ENCODE results near the gene ZNF394. TPM values are rescaled to one million over a fixed set of nuclear protein-coding genes. Genes with fewer than 3 reads are reported as not detected.

Gene ZNF394
- total and polyA plus RNA-seq, 9 of the 15 experiments (the other 6 are each of a cell fraction or from before 2014, with no cell fraction given): 2.9 to 32.2 (median 24.2) TPM

GRCh38 chr7:99504281-99504602 lies 4.2 kb upstream of the ZNF394 start (continued):
- TF ChIP-seq ZNF253 (CRISPR knock-in tag; conservative IDR thresholded peaks at IDR 0.05) (no peak), RREB1 (CRISPR knock-in tag; IDR thresholded peaks at IDR 0.05) (no peak), GATAD2B (IDR thresholded peaks at IDR 0.05; ENCODE audit: borderline replicate concordance) (no peak), ZNF282 (CRISPR knock-in tag; IDR thresholded peaks at IDR 0.05) (no peak), POLR2A (conservative IDR thresholded peaks at IDR 0.05) (no peak), NFYB (IDR thresholded peaks at IDR 0.05; ENCODE audit: extremely low read depth, insufficient read length) (peak; percentile 69), PHB (CRISPR knock-in tag; IDR thresholded peaks at IDR 0.05) (peak; percentile 27; the same call in 1 of the 2 replicates), ZNF586 (CRISPR knock-in tag; conservative IDR thresholded peaks at IDR 0.05) (no peak), HES1 (IDR thresholded peaks at IDR 0.05; ENCODE audit: low read depth) (no peak), FOXP1 (CRISPR knock-in tag; IDR thresholded peaks at IDR 0.05) (no peak), TAF7 (tag; IDR thresholded peaks at IDR 0.05) (no peak), NUFIP1 (IDR thresholded peaks at IDR 0.05; ENCODE audit: partially characterized antibody) (no peak), ZBTB7A (IDR thresholded peaks at IDR 0.05; ENCODE audit: borderline replicate concordance, control insufficient read depth, low read depth, low read length) (peak; percentile 59; the same call in 1 of the 2 replicates), TBP (optimal IDR thresholded peaks at IDR 0.05; ENCODE audit: low read depth, low read length) (peak; percentile 5), BCLAF1 (IDR thresholded peaks at IDR 0.05; ENCODE audit: borderline replicate concordance in 1 of 2, control insufficient read depth in 1 of 2, low read depth in 2 of 2, low read length in 1 of 2) (no peak)

Measured in K562 (cell line).